Panc1 (cell line): ENCODE data around the gene RAP1B. TPM values are rescaled to one million over a fixed set of nuclear protein-coding genes. Genes with fewer than 3 reads are reported as not detected.

Source experiments
- ATAC-seq: fragments of 200-7000 bp; cut with Tn5 transposase; 2 replicates; pipeline ENCODE4 v1.9.1; 2020; ENCODE audit warnings: mild to moderate bottlenecking, moderate library complexity
- BruUV-seq: library from RNA; stranded (reverse); fragments of 400-500 nt; replicated peaks from 2 replicates; lab custom pipeline; 2021; lab: Mats Ljungman, UMichigan
- CTCF ChIA-PET: fragments of 300-600 bp; sonication (Branson Sonifier 250); formaldehyde crosslinking; loops from one replicate; lab custom pipeline; 2022; ENCODE audit warnings: antibody characterized with exemption; lab: Charles Lee
- POLR2A ChIA-PET: fragments of 300-600 bp; sonication (Branson Sonifier 250); formaldehyde crosslinking; loops from one replicate; lab custom pipeline; 2022; ENCODE audit warnings: antibody characterized with exemption; lab: Charles Lee
- DNase-seq: peaks from one replicate; pipeline ENCODE4 v3.0.0-alpha.2; 2010; ENCODE audit warnings: low read depth, low spot score
- H3K27ac ChIP-seq: 2 replicates; pipeline ENCODE4 v1.5.1; 2011; ENCODE audit warnings: mild to moderate bottlenecking, low read length, inconsistent platforms
- H3K27me3 ChIP-seq: fragments of 200-500 bp; sonication (Bioruptor generic); 2 replicates; pipeline ENCODE4 v1.6.0; 2014; ENCODE audit warnings: low read length, inconsistent platforms; ENCODE audit not compliant: control insufficient read depth, insufficient read depth
- H3K36me3 ChIP-seq: fragments of 200-500 bp; sonication (Bioruptor generic); 2 replicates; pipeline ENCODE4 v1.5.1; 2014; ENCODE audit warnings: inconsistent platforms, mild to moderate bottlenecking, low read length, moderate library complexity; ENCODE audit not compliant: control insufficient read depth, insufficient read depth
- H3K4me1 ChIP-seq: 2 replicates; pipeline ENCODE4 v1.5.1; 2011; ENCODE audit warnings: inconsistent platforms, mild to moderate bottlenecking, low read length, moderate library complexity; ENCODE audit not compliant: control insufficient read depth, insufficient read depth
- H3K4me3 ChIP-seq, 2 experiments: 2 replicates each; pipeline ENCODE4 v1.5.1; 2011 to 2012; ENCODE audit warnings: low read depth in 2 of 2, low read length in 2 of 2, mild to moderate bottlenecking in 2 of 2, inconsistent platforms in 1 of 2, moderate library complexity in 1 of 2
- H3K9me3 ChIP-seq: fragments of 200-500 bp; sonication (Bioruptor generic); 2 replicates; pipeline ENCODE4 v1.5.1; 2014; ENCODE audit warnings: low read depth, mild to moderate bottlenecking, inconsistent platforms, low read length, moderate library complexity; ENCODE audit not compliant: control insufficient read depth, insufficient read depth
- POLR2AphosphoS5 ChIP-seq: IDR thresholded peaks from 2 replicates; pipeline ENCODE4 v1.6.1; 2012; ENCODE audit warnings: mild to moderate bottlenecking, low read depth, low read length, moderate library complexity
- SIN3A ChIP-seq: IDR thresholded peaks from 2 replicates; pipeline ENCODE4 v1.6.1; 2012; ENCODE audit warnings: low read depth, mild to moderate bottlenecking, low read length, moderate library complexity, borderline replicate concordance; ENCODE audit not compliant: insufficient read depth
- TCF7L2 ChIP-seq: IDR thresholded peaks from 2 replicates; pipeline ENCODE4 v1.6.1; 2011; ENCODE audit warnings: mild to moderate bottlenecking, low read depth, low read length, inconsistent platforms
- in situ Hi-C: cut with HindIII; loops from 2 replicates; pipeline ENCODE4 v1.10.0; 2016; ENCODE audit warnings: low sequenced_read_pairs, low pct_unique_long_range_greater_than_20kb
- intact Hi-C: fragments of 100-400 bp; cut with micrococcal nuclease; formaldehyde crosslinking; loops from one replicate; pipeline ENCODE4 v1.10.0; 2022; ENCODE audit not compliant: unreplicated experiment
- total RNA-seq: library from RNA; stranded (reverse); gene quantifications from one replicate; pipeline ENCODE4 v1.2.1, GENCODE V29; 2021; ENCODE audit not compliant: unreplicated experiment
- TF ChIP-seq, protein P1 (sequence below): fragments of 450-650 bp; IDR thresholded peaks from 2 replicates; pipeline ENCODE4 v1.5.1; 2017; ENCODE audit warnings: mild to moderate bottlenecking
- TF ChIP-seq, protein P2 (sequence below), 2 experiments: IDR thresholded peaks; 2 replicates each; pipeline ENCODE4 v1.6.1; 2011 to 2012; ENCODE audit warnings: low read depth in 2 of 2, control low read depth in 1 of 2, low read length in 1 of 2, mild to moderate bottlenecking in 1 of 2, moderate library complexity in 1 of 2; ENCODE audit not compliant: insufficient read depth in 1 of 2

The RAP1B gene
- total RNA-seq, 1 experiment from 2014 or later: 328 TPM

- DNase-seq: no peak
- Histone ChIP-seq H3K4me3 (no peak overlapping the region), H3K36me3 (no peaks in the 10 kb centered on the region), H3K27ac (peak overlapping the region; percentile 32; the same call in 1 of the 2 replicates), H3K4me1 (peaks cover under 1% of the 10 kb centered on the region; the same call in 1 of the 2 replicates), H3K27me3 (no peaks in the 10 kb centered on the region), H3K9me3 (no peaks in the 10 kb centered on the region)
- ChIA-PET CTCF (no interaction called here), POLR2A (no interaction called here)
- no TSS peak for BruUV-seq
- TF ChIP-seq SIN3A: no peak
- TF ChIP-seq, protein P1, sequence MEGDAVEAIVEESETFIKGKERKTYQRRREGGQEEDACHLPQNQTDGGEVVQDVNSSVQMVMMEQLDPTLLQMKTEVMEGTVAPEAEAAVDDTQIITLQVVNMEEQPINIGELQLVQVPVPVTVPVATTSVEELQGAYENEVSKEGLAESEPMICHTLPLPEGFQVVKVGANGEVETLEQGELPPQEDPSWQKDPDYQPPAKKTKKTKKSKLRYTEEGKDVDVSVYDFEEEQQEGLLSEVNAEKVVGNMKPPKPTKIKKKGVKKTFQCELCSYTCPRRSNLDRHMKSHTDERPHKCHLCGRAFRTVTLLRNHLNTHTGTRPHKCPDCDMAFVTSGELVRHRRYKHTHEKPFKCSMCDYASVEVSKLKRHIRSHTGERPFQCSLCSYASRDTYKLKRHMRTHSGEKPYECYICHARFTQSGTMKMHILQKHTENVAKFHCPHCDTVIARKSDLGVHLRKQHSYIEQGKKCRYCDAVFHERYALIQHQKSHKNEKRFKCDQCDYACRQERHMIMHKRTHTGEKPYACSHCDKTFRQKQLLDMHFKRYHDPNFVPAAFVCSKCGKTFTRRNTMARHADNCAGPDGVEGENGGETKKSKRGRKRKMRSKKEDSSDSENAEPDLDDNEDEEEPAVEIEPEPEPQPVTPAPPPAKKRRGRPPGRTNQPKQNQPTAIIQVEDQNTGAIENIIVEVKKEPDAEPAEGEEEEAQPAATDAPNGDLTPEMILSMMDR: no peak
- TF ChIP-seq, protein P2, sequence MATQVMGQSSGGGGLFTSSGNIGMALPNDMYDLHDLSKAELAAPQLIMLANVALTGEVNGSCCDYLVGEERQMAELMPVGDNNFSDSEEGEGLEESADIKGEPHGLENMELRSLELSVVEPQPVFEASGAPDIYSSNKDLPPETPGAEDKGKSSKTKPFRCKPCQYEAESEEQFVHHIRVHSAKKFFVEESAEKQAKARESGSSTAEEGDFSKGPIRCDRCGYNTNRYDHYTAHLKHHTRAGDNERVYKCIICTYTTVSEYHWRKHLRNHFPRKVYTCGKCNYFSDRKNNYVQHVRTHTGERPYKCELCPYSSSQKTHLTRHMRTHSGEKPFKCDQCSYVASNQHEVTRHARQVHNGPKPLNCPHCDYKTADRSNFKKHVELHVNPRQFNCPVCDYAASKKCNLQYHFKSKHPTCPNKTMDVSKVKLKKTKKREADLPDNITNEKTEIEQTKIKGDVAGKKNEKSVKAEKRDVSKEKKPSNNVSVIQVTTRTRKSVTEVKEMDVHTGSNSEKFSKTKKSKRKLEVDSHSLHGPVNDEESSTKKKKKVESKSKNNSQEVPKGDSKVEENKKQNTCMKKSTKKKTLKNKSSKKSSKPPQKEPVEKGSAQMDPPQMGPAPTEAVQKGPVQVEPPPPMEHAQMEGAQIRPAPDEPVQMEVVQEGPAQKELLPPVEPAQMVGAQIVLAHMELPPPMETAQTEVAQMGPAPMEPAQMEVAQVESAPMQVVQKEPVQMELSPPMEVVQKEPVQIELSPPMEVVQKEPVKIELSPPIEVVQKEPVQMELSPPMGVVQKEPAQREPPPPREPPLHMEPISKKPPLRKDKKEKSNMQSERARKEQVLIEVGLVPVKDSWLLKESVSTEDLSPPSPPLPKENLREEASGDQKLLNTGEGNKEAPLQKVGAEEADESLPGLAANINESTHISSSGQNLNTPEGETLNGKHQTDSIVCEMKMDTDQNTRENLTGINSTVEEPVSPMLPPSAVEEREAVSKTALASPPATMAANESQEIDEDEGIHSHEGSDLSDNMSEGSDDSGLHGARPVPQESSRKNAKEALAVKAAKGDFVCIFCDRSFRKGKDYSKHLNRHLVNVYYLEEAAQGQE (IDR thresholded peaks at IDR 0.05; ENCODE audit: insufficient read depth in 1 of 2, low read depth in 2 of 2, low read length in 1 of 2): no peak
- TF ChIP-seq TCF7L2: no peak
- TF ChIP-seq POLR2AphosphoS5: no peak
- intact Hi-C loops (no loop called here), in situ Hi-C loops (no loop called here)
- no peak for ATAC-seq
These were observed 31.9 kb upstream of the RAP1B start for GRCh38 chr12:68578765-68579164.

DNA sequence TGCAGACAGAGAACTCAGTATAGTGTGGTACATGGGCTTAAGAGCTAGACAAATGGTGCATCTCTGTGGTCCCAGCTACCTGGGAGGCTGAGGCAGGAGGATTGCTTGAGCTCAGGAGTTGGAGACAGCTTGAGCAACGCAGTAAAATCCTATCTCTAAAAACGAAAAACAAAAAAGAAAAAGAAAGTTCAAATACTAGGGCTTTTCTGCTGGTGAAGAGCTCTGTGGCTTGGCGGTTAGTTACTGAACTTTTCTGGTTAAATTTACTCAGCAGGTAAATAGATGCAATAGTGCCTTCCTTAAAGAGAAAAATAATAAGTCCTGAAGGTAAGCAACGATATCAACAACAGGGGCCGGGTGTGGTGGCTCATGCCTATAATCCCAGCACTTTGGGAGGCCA lies 31.4 kb upstream of the RAP1B start:
- H3K4me1 ChIP-seq: peaks cover 3% of the 10 kb centered on the region; the same call in 1 of the 2 replicates
- in situ Hi-C loops: no loop called here
- H3K27me3 ChIP-seq: no peaks in the 10 kb centered on the region
- DNase-seq (no peak), ATAC-seq (no peak)
- no peak overlapping the region for H3K4me3 ChIP-seq
- ChIA-PET CTCF (no interaction called here), POLR2A (no interaction called here)
- no peak for TF ChIP-seq POLR2AphosphoS5
- TF ChIP-seq, protein P2 (IDR thresholded peaks at IDR 0.05; ENCODE audit: insufficient read depth in 1 of 2, low read depth in 2 of 2, low read length in 1 of 2): no peak
- TF ChIP-seq, protein P1: no peak
- TF ChIP-seq SIN3A: no peak
- no peak for TF ChIP-seq TCF7L2
- H3K9me3 ChIP-seq: no peaks in the 10 kb centered on the region
- no peak overlapping the region; the same call in 1 of the 2 replicates for H3K27ac ChIP-seq
- no TSS peak for BruUV-seq
- no peaks in the 10 kb centered on the region for H3K36me3 ChIP-seq
- intact Hi-C loops: no loop called here
